Astrocyte of the cerebellum (primary cell): Measurements from ENCODE around the gene ZNF81.
"Not testable (repeated sequence)": the region's sequence is repeated elsewhere in the genome, so short reads cannot be mapped to it uniquely, and the experiment has no call there.

Source experiments
- DNase-seq: peaks from one replicate; pipeline ENCODE4 v3.0.0-alpha.2; 2011; ENCODE audit warnings: low read depth
- H3K4me3 ChIP-seq: 2 replicates; pipeline ENCODE4 v1.5.1; 2011; ENCODE audit warnings: mild to moderate bottlenecking, low read depth, low read length, moderate library complexity
- in situ Hi-C: cut with HindIII; loops from 2 replicates; pipeline ENCODE4 v1.10.0; 2017; ENCODE audit warnings: low sequenced_read_pairs
- TF ChIP-seq, protein P1 (sequence below): IDR thresholded peaks from 2 replicates; pipeline ENCODE4 v1.5.1; 2012; ENCODE audit warnings: low read length, low read depth, moderate library complexity, mild to moderate bottlenecking; ENCODE audit errors: missing control alignments

ZNF81 gene

GRCh38 chrX:47849778-47850177, 13.1 kb downstream of the ZNF81 start:
- H3K4me3 ChIP-seq = no peak overlapping the region
- in situ Hi-C loops = no loop called here
- TF ChIP-seq, protein P1, sequence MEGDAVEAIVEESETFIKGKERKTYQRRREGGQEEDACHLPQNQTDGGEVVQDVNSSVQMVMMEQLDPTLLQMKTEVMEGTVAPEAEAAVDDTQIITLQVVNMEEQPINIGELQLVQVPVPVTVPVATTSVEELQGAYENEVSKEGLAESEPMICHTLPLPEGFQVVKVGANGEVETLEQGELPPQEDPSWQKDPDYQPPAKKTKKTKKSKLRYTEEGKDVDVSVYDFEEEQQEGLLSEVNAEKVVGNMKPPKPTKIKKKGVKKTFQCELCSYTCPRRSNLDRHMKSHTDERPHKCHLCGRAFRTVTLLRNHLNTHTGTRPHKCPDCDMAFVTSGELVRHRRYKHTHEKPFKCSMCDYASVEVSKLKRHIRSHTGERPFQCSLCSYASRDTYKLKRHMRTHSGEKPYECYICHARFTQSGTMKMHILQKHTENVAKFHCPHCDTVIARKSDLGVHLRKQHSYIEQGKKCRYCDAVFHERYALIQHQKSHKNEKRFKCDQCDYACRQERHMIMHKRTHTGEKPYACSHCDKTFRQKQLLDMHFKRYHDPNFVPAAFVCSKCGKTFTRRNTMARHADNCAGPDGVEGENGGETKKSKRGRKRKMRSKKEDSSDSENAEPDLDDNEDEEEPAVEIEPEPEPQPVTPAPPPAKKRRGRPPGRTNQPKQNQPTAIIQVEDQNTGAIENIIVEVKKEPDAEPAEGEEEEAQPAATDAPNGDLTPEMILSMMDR = no peak
- no peak for DNase-seq

- in situ Hi-C loops, H3K4me3 ChIP-seq, DNase-seq: not testable (repeated sequence)
Measured at GRCh38 chrX:47850389-47850788, 13.7 kb downstream of the ZNF81 start.

- no peak overlapping the region for H3K4me3 ChIP-seq
- in situ Hi-C loops = no loop called here
Measured at GRCh38 chrX:47850901-47851300, 14.2 kb downstream of the ZNF81 start.

DNA sequence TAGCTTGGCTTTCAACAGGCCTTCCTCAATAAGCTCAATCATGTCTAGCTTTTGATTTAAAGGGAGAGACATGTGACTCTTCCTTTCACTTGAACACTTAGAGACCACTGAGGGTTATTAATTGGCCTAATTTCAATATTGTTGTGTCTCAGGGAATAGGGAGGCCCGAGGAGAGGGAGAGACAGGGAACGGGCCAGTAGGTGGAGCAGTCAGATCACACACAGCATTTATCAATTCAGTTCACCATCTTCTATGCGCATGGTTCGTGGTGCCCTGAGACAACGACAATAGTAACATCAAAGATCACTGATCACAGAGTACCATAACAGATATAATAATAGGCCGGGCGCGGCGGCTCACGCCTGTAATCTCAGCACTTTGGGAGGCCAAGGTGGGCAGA, 17.8 kb downstream of the ZNF81 start:
- in situ Hi-C loops = no loop called here
- DNase-seq = peak; percentile 5
- TF ChIP-seq, protein P1 = peak; percentile 40
- H3K4me3 ChIP-seq = no peak overlapping the region

More at GRCh38 chrX:47850901-47851300, 14.2 kb downstream of the ZNF81 start:
- TF ChIP-seq, protein P1 = no peak
- no peak for DNase-seq

- H3K4me3 ChIP-seq = no peak overlapping the region
- TF ChIP-seq, protein P1 = no peak
- DNase-seq = no peak
- in situ Hi-C loops = no loop called here
Measured at GRCh38 chrX:47859686-47860085, 23.0 kb downstream of the ZNF81 start.

DNA sequence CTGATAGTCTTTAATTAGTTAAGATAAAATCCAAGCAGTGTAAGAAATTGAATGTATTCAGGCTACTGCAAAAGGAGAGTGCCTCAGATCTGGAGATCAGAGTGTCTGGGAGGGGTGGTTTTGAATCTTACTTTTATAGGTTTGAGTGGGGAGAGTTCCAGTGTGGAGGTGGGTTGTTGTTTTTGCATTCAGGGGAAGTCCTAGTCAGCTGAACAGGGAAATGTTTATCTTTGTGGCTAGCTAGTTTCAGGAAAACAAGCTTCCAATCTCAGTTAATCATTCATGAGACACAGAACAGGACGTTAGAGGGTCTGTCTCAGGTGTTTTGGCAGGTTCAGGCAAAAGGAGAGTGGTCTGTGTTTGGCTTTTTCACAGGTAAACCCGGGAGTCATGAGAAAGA, 26.0 kb downstream of the ZNF81 start:
- TF ChIP-seq, protein P1 = no peak
- no peak for DNase-seq

GRCh38 chrX:47863187-47863586, 26.5 kb downstream of the ZNF81 start:
- no peak overlapping the region for H3K4me3 ChIP-seq
- TF ChIP-seq, protein P1 = no peak
- in situ Hi-C loops = no loop called here
- DNase-seq = no peak

More for the DNA sequence above, 26.0 kb downstream of the ZNF81 start:
- in situ Hi-C loops = no loop called here
- H3K4me3 ChIP-seq = no peak overlapping the region
